Neural cell (in vitro differentiated cells): ENCODE measurements around the gene GPR17.

ENCODE experiments used
- CTCF ChIP-seq: fragments of 450-650 bp; IDR thresholded peaks from 2 replicates; pipeline ENCODE4 v1.5.1; 2014; ENCODE audit warnings: antibody characterized with exemption, mild to moderate bottlenecking, moderate library complexity; ENCODE audit not compliant: poor library complexity, severe bottlenecking
- EZH2 ChIP-seq: fragments of 200-600, 300-800 bp; shearing (Covaris generic), sonication (generic); IDR thresholded peaks from 2 replicates; pipeline ENCODE4 v1.6.1; 2014; ENCODE audit warnings: antibody characterized with exemption, low read length, borderline replicate concordance, mild to moderate bottlenecking; ENCODE audit not compliant: insufficient read depth, poor library complexity, severe bottlenecking
- REST ChIP-seq: IDR thresholded peaks from 2 replicates; pipeline ENCODE4 v1.6.1; 2012; ENCODE audit warnings: borderline replicate concordance
- SMC3 ChIP-seq: fragments of 450-650 bp; conservative IDR thresholded peaks from 2 replicates; pipeline ENCODE4 v1.6.1; 2014; ENCODE audit warnings: antibody characterized with exemption, mild to moderate bottlenecking, moderate library complexity; ENCODE audit not compliant: poor library complexity

GRCh38 chr2:127695491-127696472, 49.8 kb downstream of the GPR17 start:
- no peak for TF ChIP-seq CTCF
- no peak for TF ChIP-seq SMC3
- no peak for TF ChIP-seq REST
- no peak for TF ChIP-seq EZH2
